GM13977 (cell line): ENCODE data around the gene TNFRSF9.
"Not testable (repeated sequence)": the region's sequence is repeated elsewhere in the genome, so short reads cannot be mapped to it uniquely, and the experiment has no call there.

ENCODE experiments used
- DNase-seq: peaks from one replicate; pipeline ENCODE4 v3.0.0; 2012; ENCODE audit warnings: low spot score
- in situ Hi-C: fragments of 300-500 bp; cut with MboI; formaldehyde crosslinking; loops from one replicate; pipeline ENCODE4 v1.12.0; 2022; ENCODE audit warnings: low sequenced_read_pairs, low pct_unique_long_range_greater_than_20kb, mixed read lengths, inconsistent platforms; ENCODE audit not compliant: unreplicated experiment
- TF ChIP-seq, protein P1 (sequence below): IDR thresholded peaks from 2 replicates; pipeline ENCODE4 v1.5.1; 2012; ENCODE audit warnings: mild to moderate bottlenecking, control low read depth; ENCODE audit not compliant: insufficient read depth; ENCODE audit errors: extremely low read depth, missing control alignments

The TNFRSF9 gene

DNA sequence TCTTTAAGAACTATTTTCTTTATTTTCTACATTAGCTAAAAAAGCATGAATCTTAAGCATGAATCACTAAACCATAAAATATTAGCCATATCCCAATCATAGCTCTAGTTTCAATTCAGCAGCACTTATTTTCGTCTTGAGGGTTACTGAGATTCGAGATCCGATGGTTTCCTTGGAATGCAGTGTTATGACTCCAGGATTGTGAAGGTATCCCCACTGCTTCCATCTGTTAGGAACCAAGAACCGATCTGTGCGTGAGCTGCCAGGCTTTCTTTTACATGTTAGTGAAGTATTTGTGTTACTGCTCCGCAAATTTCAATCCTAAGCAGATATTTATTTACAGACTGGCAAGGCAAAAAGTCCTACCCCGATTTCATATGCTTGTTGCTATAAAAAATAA is 18.8 kb downstream of the TNFRSF9 start:
- TF ChIP-seq, protein P1, sequence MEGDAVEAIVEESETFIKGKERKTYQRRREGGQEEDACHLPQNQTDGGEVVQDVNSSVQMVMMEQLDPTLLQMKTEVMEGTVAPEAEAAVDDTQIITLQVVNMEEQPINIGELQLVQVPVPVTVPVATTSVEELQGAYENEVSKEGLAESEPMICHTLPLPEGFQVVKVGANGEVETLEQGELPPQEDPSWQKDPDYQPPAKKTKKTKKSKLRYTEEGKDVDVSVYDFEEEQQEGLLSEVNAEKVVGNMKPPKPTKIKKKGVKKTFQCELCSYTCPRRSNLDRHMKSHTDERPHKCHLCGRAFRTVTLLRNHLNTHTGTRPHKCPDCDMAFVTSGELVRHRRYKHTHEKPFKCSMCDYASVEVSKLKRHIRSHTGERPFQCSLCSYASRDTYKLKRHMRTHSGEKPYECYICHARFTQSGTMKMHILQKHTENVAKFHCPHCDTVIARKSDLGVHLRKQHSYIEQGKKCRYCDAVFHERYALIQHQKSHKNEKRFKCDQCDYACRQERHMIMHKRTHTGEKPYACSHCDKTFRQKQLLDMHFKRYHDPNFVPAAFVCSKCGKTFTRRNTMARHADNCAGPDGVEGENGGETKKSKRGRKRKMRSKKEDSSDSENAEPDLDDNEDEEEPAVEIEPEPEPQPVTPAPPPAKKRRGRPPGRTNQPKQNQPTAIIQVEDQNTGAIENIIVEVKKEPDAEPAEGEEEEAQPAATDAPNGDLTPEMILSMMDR = no peak
- in situ Hi-C loops = no loop called here
- no peak for DNase-seq

DNA sequence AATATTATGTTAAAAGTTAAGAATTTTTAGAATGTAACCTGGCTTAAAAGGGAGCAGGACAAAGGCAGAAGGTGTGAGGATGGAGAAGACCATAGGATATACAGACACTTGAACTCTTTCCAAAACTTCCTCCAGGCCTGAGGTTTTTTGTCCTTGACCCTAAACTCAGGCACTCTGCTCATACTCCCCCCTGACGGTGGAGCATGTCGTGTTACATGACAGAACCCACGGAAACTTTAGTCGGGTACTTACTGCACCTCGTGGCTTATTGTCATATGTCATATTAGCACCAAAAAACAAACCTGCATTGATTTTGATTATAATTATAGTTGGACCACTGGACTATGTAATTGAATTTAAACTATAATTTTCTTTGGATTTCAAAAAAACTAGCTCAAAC is 20.8 kb downstream of the TNFRSF9 start:
- DNase-seq = no peak
- TF ChIP-seq, protein P1 = no peak
- in situ Hi-C loops = no loop called here

- in situ Hi-C loops, DNase-seq: not testable (repeated sequence)
Observed at GRCh38 chr1:7917971-7918370, 22.7 kb downstream of the TNFRSF9 start.

DNA sequence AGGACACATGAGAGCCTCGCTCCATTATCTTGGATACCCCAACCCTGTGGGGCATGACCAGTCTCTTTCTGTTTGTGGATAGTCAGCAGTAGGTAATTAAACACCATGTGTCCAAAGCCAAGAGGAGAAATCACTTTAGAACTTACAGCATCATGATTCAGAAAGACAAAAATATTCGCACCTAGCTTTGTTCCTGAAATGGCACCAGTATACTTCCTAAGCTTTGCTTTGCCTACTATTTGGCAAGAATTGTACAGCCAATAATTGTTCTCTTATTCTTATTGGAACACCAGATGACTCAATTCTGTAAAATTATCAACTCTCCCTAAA is 24.2 kb downstream of the TNFRSF9 start:
- DNase-seq = no peak
- TF ChIP-seq, protein P1 = no peak
- in situ Hi-C loops = no loop called here

DNA sequence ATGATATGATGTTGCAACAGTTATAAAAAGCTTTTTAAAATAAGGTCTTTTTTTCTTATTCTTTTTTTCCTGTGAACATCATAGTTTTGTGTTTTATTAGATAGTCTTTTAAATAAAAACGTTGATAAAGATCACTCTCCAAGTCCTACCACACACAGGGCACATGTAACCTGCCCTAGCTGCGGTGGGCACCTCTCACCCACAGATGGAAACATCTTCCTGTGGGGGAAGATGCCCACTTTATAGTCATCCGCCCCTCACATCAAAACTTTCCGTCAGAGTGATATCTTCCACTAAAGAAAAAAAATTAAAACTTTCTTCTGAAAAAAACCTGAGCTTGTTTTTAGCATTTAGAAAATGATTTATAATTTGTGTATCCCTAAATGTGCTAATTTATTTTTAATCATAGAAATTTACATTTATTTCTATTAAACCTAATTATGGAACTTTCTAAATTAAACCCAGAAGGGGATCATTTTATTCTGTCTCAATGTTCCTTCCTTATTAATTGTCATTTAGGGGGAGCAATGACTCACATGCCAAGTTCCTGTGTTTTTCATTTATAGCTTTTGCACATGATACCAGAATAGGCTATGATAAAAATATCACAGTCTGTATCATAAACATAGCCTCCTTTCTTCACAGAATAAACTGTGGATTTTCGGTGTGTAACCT is 24.7 kb downstream of the TNFRSF9 start:
- TF ChIP-seq, protein P1 = no peak
- DNase-seq = no peak
- in situ Hi-C loops = no loop called here

- in situ Hi-C loops = no loop called here
- DNase-seq = no peak
- TF ChIP-seq, protein P1 = no peak
Observed at GRCh38 chr1:7912743-7913557, 27.7 kb downstream of the TNFRSF9 start.

DNA sequence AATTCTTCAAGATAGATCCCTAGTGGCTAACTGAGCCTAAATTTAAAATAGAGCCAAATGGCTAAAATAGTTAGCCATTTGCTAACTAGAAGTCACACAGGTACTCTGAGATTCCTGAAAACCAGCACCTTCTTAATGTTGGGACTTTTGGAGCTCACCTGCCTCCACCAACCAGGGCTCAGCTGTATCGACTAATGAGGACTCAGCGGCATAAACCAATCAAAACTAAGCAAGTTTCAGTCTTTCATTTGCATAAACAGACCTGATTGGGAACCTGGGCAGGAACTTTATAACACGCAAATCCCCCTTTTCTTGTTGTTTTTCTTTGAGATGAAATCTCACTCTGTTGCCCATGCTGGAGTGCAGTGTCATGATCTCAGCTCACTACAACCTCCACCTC is 28.5 kb downstream of the TNFRSF9 start:
- TF ChIP-seq, protein P1 = no peak
- in situ Hi-C loops = no loop called here
- DNase-seq = no peak
